T-helper 1 cell treated with Interleukin-12 subunit alpha and Interleukin-12 subunit beta and Interleukin-4 antibody, amounts not matched to agents 30 μg/mL and 1 μg/mL, for 36 hours (primary cell): Measurements from ENCODE around the gene KCNJ4.

Experiments
- H3K27ac Mint-ChIP-seq: one replicate; pipeline ENCODE4 v1.8.0; 2021; ENCODE audit warnings: mild to moderate bottlenecking, mixed read lengths
- H3K27me3 Mint-ChIP-seq: one replicate; pipeline ENCODE4 v1.8.0; 2021; ENCODE audit warnings: low read depth, mixed read lengths
- H3K36me3 Mint-ChIP-seq: one replicate; pipeline ENCODE4 v1.8.0; 2021; ENCODE audit warnings: low read depth, mixed read lengths
- H3K4me1 Mint-ChIP-seq: one replicate; pipeline ENCODE4 v1.8.0; 2021; ENCODE audit warnings: low read depth, mixed read lengths
- H3K4me3 Mint-ChIP-seq: one replicate; pipeline ENCODE4 v1.8.0; 2021; ENCODE audit warnings: mild to moderate bottlenecking, moderate library complexity, mixed read lengths
- H3K9me3 Mint-ChIP-seq: one replicate; pipeline ENCODE4 v1.8.0; 2021; ENCODE audit warnings: mixed read lengths

Gene KCNJ4

GRCh38 chr22:38451864-38452263, 3.1 kb downstream of the KCNJ4 start:
- H3K27ac Mint-ChIP-seq = no peak overlapping the region
- no peaks in the 10 kb centered on the region for H3K36me3 Mint-ChIP-seq
- no peaks in the 10 kb centered on the region for H3K9me3 Mint-ChIP-seq
- no peak overlapping the region for H3K4me3 Mint-ChIP-seq
- H3K27me3 Mint-ChIP-seq = peaks cover 56% of the 10 kb centered on the region
- H3K4me1 Mint-ChIP-seq = peaks cover 3% of the 10 kb centered on the region

GRCh38 chr22:38451404-38451803, 3.6 kb downstream of the KCNJ4 start:
- Mint-ChIP-seq H3K27me3 (peaks cover 52% of the 10 kb centered on the region), H3K4me3 (no peak overlapping the region)

GRCh38 chr22:38450234-38450797, 4.7 kb downstream of the KCNJ4 start:
- H3K4me3 Mint-ChIP-seq = no peak overlapping the region
- H3K27me3 Mint-ChIP-seq = peaks cover 49% of the 10 kb centered on the region
- H3K4me1 Mint-ChIP-seq = no peaks in the 10 kb centered on the region
- no peaks in the 10 kb centered on the region for H3K9me3 Mint-ChIP-seq
- H3K27ac Mint-ChIP-seq = no peak overlapping the region
- H3K36me3 Mint-ChIP-seq = no peaks in the 10 kb centered on the region

More at GRCh38 chr22:38451404-38451803, 3.6 kb downstream of the KCNJ4 start:
- Mint-ChIP-seq H3K36me3 (no peaks in the 10 kb centered on the region), H3K9me3 (no peaks in the 10 kb centered on the region), H3K4me1 (peaks cover under 1% of the 10 kb centered on the region), H3K27ac (no peak overlapping the region)

- H3K9me3 Mint-ChIP-seq = no peaks in the 10 kb centered on the region
- no peaks in the 10 kb centered on the region for H3K4me1 Mint-ChIP-seq
- H3K4me3 Mint-ChIP-seq = no peak overlapping the region
- no peak overlapping the region for H3K27ac Mint-ChIP-seq
- H3K36me3 Mint-ChIP-seq = no peaks in the 10 kb centered on the region
- peaks cover 49% of the 10 kb centered on the region for H3K27me3 Mint-ChIP-seq
These were observed 5.2 kb downstream of the KCNJ4 start for GRCh38 chr22:38449776-38450175.

- H3K4me3 Mint-ChIP-seq = no peak overlapping the region
- no peak overlapping the region for H3K27ac Mint-ChIP-seq
- H3K27me3 Mint-ChIP-seq = peaks cover 46% of the 10 kb centered on the region
- no peaks in the 10 kb centered on the region for H3K4me1 Mint-ChIP-seq
- no peaks in the 10 kb centered on the region for H3K36me3 Mint-ChIP-seq
- H3K9me3 Mint-ChIP-seq = no peaks in the 10 kb centered on the region
These were observed 5.9 kb downstream of the KCNJ4 start for GRCh38 chr22:38448945-38449745.

GRCh38 chr22:38446018-38446601, 8.9 kb downstream of the KCNJ4 start:
- Mint-ChIP-seq H3K4me3 (no peak overlapping the region), H3K4me1 (no peaks in the 10 kb centered on the region), H3K9me3 (no peaks in the 10 kb centered on the region), H3K27me3 (peaks cover 23% of the 10 kb centered on the region), H3K27ac (no peak overlapping the region), H3K36me3 (no peaks in the 10 kb centered on the region)

- H3K27me3 Mint-ChIP-seq = peaks cover 15% of the 10 kb centered on the region
- H3K4me1 Mint-ChIP-seq = no peaks in the 10 kb centered on the region
- no peaks in the 10 kb centered on the region for H3K36me3 Mint-ChIP-seq
- H3K9me3 Mint-ChIP-seq = no peaks in the 10 kb centered on the region
- no peak overlapping the region for H3K27ac Mint-ChIP-seq
- no peak overlapping the region for H3K4me3 Mint-ChIP-seq
These were observed 10.2 kb downstream of the KCNJ4 start for GRCh38 chr22:38444783-38445182.

- peaks cover 14% of the 10 kb centered on the region for H3K27me3 Mint-ChIP-seq
- H3K4me3 Mint-ChIP-seq = no peak overlapping the region
- H3K36me3 Mint-ChIP-seq = no peaks in the 10 kb centered on the region
- H3K9me3 Mint-ChIP-seq = no peaks in the 10 kb centered on the region
- no peaks in the 10 kb centered on the region for H3K4me1 Mint-ChIP-seq
- no peak overlapping the region for H3K27ac Mint-ChIP-seq
These were observed 11.1 kb downstream of the KCNJ4 start for GRCh38 chr22:38443628-38444521.

GRCh38 chr22:38442967-38443627, 11.9 kb downstream of the KCNJ4 start:
- no peaks in the 10 kb centered on the region for H3K4me1 Mint-ChIP-seq
- H3K27ac Mint-ChIP-seq = no peak overlapping the region
- no peaks in the 10 kb centered on the region for H3K36me3 Mint-ChIP-seq

GRCh38 chr22:38441620-38442287, 13.2 kb downstream of the KCNJ4 start:
- Mint-ChIP-seq H3K27ac (no peak overlapping the region), H3K36me3 (no peaks in the 10 kb centered on the region)

More at GRCh38 chr22:38442967-38443627, 11.9 kb downstream of the KCNJ4 start:
- H3K9me3 Mint-ChIP-seq = no peaks in the 10 kb centered on the region
- peaks cover 14% of the 10 kb centered on the region for H3K27me3 Mint-ChIP-seq
- no peak overlapping the region for H3K4me3 Mint-ChIP-seq

GRCh38 chr22:38440747-38441350, 14.2 kb downstream of the KCNJ4 start:
- Mint-ChIP-seq H3K4me3 (no peak overlapping the region), H3K36me3 (no peaks in the 10 kb centered on the region), H3K4me1 (no peaks in the 10 kb centered on the region), H3K9me3 (no peaks in the 10 kb centered on the region), H3K27ac (no peak overlapping the region), H3K27me3 (peaks cover 14% of the 10 kb centered on the region)

More at GRCh38 chr22:38441620-38442287, 13.2 kb downstream of the KCNJ4 start:
- Mint-ChIP-seq H3K9me3 (no peaks in the 10 kb centered on the region), H3K4me1 (no peaks in the 10 kb centered on the region), H3K27me3 (peaks cover 14% of the 10 kb centered on the region), H3K4me3 (no peak overlapping the region)

- no peaks in the 10 kb centered on the region for H3K36me3 Mint-ChIP-seq
- H3K9me3 Mint-ChIP-seq = no peaks in the 10 kb centered on the region
- H3K27me3 Mint-ChIP-seq = peaks cover 6% of the 10 kb centered on the region
- H3K27ac Mint-ChIP-seq = no peak overlapping the region
- H3K4me3 Mint-ChIP-seq = no peak overlapping the region
- no peaks in the 10 kb centered on the region for H3K4me1 Mint-ChIP-seq
These were observed 17.6 kb downstream of the KCNJ4 start for GRCh38 chr22:38437416-38437815.

GRCh38 chr22:38436629-38437395, 18.2 kb downstream of the KCNJ4 start:
- Mint-ChIP-seq H3K9me3 (no peaks in the 10 kb centered on the region), H3K27me3 (peaks cover 6% of the 10 kb centered on the region), H3K27ac (no peak overlapping the region), H3K4me1 (no peaks in the 10 kb centered on the region), H3K36me3 (no peaks in the 10 kb centered on the region), H3K4me3 (no peak overlapping the region)
